ENCODE results near the gene STON1. TPM values are rescaled to one million over a fixed set of nuclear protein-coding genes. Genes with fewer than 3 reads are reported as not detected.

STON1 gene
- total and polyA plus RNA-seq, 2 donors (not counting 3 experiments of a cell fraction or from before 2014, with no cell fraction given): 6.3 to 12.1 TPM

DNA sequence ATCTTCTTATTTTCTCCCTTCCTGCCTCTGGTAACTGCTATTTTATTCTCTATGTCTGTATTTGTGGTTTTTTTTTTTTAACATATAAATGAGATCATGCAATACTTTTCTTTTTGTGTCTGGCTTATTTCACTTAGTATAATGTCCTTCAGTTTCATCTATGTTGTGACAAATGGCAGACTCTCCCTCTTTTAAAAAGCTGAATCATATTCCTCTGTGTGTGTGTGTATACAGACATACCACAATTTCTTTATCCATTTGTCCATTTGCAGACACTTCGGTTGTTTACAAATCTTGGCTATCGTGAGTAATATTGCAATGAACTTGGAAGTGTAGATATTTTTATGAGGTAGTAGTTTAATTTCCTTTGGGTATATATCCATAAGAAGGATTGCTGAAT, 94.7 kb downstream of the STON1 start:
- Histone ChIP-seq H3K4me2 (ENCODE audit: insufficient read depth, low read length) (no peak overlapping the region), H3K79me2 (ENCODE audit: control insufficient read depth, insufficient read depth, low read length) (no peaks in the 10 kb centered on the region), H3K4me3 (replicated peaks in 1 of 3; ENCODE audit: insufficient read depth in 1 of 3, low read depth in 1 of 3, low read length in 3 of 3) (no peak overlapping the region), H3K27ac (ENCODE audit: insufficient read depth, low read depth, low read length) (no peak overlapping the region), H3K4me1 (ENCODE audit: control insufficient read depth, extremely low read depth, insufficient read depth, low read length) (no peaks in the 10 kb centered on the region), H4K20me1 (replicated peaks; ENCODE audit: control insufficient read depth, extremely low read depth, insufficient read depth, low read length) (no peaks in the 10 kb centered on the region), H2AFZ (ENCODE audit: low read depth, low read length) (no peak overlapping the region), H3K27me3 (ENCODE audit: control insufficient read depth in 2 of 2, insufficient read depth in 2 of 2, low read length in 2 of 2) (no peaks in the 10 kb centered on the region), H3K9ac (replicated peaks; ENCODE audit: extremely low read depth, insufficient read depth, low read length) (no peak overlapping the region), H3K9me1 (replicated peaks; ENCODE audit: control insufficient read depth, extremely low read depth, insufficient read depth, low read length) (no peaks in the 10 kb centered on the region), H3K36me3 (ENCODE audit: control insufficient read depth in 2 of 2, extremely low read depth in 1 of 2, insufficient read depth in 2 of 2, low read length in 2 of 2) (no peaks in the 10 kb centered on the region), H3K9me3 (replicated peaks; ENCODE audit: control insufficient read depth, insufficient read depth, low read length) (no peaks in the 10 kb centered on the region)
- FAIRE-seq: no peak
- intact Hi-C loops (cut with micrococcal nuclease): no loop called here
- BruUV-seq (replicated peaks): no TSS peak
- no peak for DNase-seq (ENCODE audit: low read depth, low spot score)
- dilution Hi-C loops (cut with MboI; ENCODE audit: extremely low pct_ligation_motif_present, low sequenced_read_pairs): no loop called here
- CTCF ChIA-PET: no interaction called here
- POLR2A ChIA-PET: no interaction called here
- TF ChIP-seq FOS (IDR thresholded peaks at IDR 0.05; ENCODE audit: borderline replicate concordance, insufficient read depth, low read length) (no peak), MYC (IDR thresholded peaks at IDR 0.05; ENCODE audit: low read depth, low read length) (no peak), JUN (IDR thresholded peaks at IDR 0.05; ENCODE audit: borderline replicate concordance, insufficient read depth, insufficient read length, low read depth) (no peak), GATA2 (IDR thresholded peaks at IDR 0.05; ENCODE audit: insufficient read depth, insufficient read length, low read depth, low read length) (no peak), EZH2 (IDR thresholded peaks at IDR 0.05; ENCODE audit: borderline replicate concordance, low read depth, low read length, severe bottlenecking) (no peak), POLR2A (IDR thresholded peaks at IDR 0.05; ENCODE audit: low read depth, low read length) (no peak), POLR2AphosphoS5 (IDR thresholded peaks at IDR 0.05; ENCODE audit: insufficient read depth, low read depth, low read length) (no peak)
- TF ChIP-seq, protein P1, sequence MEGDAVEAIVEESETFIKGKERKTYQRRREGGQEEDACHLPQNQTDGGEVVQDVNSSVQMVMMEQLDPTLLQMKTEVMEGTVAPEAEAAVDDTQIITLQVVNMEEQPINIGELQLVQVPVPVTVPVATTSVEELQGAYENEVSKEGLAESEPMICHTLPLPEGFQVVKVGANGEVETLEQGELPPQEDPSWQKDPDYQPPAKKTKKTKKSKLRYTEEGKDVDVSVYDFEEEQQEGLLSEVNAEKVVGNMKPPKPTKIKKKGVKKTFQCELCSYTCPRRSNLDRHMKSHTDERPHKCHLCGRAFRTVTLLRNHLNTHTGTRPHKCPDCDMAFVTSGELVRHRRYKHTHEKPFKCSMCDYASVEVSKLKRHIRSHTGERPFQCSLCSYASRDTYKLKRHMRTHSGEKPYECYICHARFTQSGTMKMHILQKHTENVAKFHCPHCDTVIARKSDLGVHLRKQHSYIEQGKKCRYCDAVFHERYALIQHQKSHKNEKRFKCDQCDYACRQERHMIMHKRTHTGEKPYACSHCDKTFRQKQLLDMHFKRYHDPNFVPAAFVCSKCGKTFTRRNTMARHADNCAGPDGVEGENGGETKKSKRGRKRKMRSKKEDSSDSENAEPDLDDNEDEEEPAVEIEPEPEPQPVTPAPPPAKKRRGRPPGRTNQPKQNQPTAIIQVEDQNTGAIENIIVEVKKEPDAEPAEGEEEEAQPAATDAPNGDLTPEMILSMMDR (IDR thresholded peaks at IDR 0.05; ENCODE audit: extremely low read depth in 1 of 2, insufficient read depth in 1 of 2, low read depth in 1 of 2, low read length in 2 of 2): no peak
- TF ChIP-seq, protein P2, sequence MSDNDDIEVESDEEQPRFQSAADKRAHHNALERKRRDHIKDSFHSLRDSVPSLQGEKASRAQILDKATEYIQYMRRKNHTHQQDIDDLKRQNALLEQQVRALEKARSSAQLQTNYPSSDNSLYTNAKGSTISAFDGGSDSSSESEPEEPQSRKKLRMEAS (IDR thresholded peaks at IDR 0.05; ENCODE audit: insufficient read depth, insufficient read length): no peak

All from endothelial cell of umbilical vein (primary cell).